Measurements from ENCODE around the gene PARP9. TPM values are rescaled to one million over a fixed set of nuclear protein-coding genes. Genes with fewer than 3 reads are reported as not detected.

Gene PARP9
- total and polyA plus RNA-seq, 10 of the 15 experiments (the other 5 are each of a cell fraction or from before 2014, with no cell fraction given), result 34.0 to 122 (median 46.1) TPM

DNA sequence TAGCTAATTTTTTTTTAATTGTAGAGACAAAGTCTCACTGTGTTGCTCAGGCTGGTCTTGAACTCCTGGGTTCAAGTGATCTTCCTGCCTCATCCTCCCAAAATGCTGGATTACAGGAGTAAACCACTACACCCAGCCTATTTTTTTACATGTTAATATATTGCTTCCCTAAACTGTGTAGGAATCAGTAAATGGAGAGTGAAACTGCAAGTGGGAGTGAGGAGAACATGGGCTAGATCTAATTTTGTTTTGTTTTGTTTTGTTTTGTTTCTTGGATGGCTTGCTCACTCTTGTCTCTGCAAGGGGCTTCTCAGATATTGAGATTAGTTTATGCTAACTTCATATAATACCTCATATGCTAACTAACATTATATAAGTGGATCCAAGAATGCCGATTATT, 44.8 kb upstream of the PARP9 start:
- no peak overlapping the region for H3K27ac ChIP-seq (ENCODE audit: control insufficient read depth, insufficient read depth)
- FAIRE-seq (no peak), DNase-seq (ENCODE audit: low read depth, low spot score) (no peak), ATAC-seq (no peak)
- H4K20me1 ChIP-seq (ENCODE audit: control insufficient read depth, insufficient read depth), result no peaks in the 10 kb centered on the region
- 95% methylated on average over 1 of the region's 1 CpG for WGBS (ENCODE audit: insufficient coverage, insufficient replicate concordance, low lambda C conversion rate, missing lambda C conversion rate)
- in situ Hi-C loops (cut with MboI), result no loop called here
- 0 out of 2 replicates have a peak overlapping the region, but pooled peaks have one; percentile 9 for H3K4me2 ChIP-seq (ENCODE audit: control insufficient read depth, insufficient read depth)
- peaks cover 10% of the 10 kb centered on the region for H3K9me3 ChIP-seq (replicated peaks; ENCODE audit: control insufficient read depth, insufficient read depth, low read length)
- no peaks in the 10 kb centered on the region for H3K27me3 ChIP-seq (replicated peaks in 1 of 2; ENCODE audit: control insufficient read depth in 2 of 2, insufficient read depth in 2 of 2, low read length in 1 of 2)
- no peak overlapping the region for H2AFZ ChIP-seq (ENCODE audit: control insufficient read depth, low read depth, low read length)
- peaks cover 7 to 8% of the 10 kb centered on the region in 2 experiments for H3K36me3 ChIP-seq (ENCODE audit: control insufficient read depth in 2 of 2, insufficient read depth in 2 of 2, low read length in 1 of 2)
- POLR2A ChIA-PET, result interaction anchor here (0.7 kb wide), 1 partner anchor 45 kb away, joined by 5 read pairs; the partner anchor contains the start of genes DTX3L and PARP9
- H3K79me2 ChIP-seq (ENCODE audit: control insufficient read depth, insufficient read depth, low read length), result no peaks in the 10 kb centered on the region
- CTCF ChIA-PET, result interaction anchor here (0.9 kb wide), 1 partner anchor 70 kb away, joined by 8 read pairs; no protein-coding TSS in a partner anchor
- RAD21 ChIA-PET (ENCODE audit: unreplicated experiment), result interaction anchor here (1.6 kb wide), 1 partner anchor 70 kb away, joined by 9 read pairs; no protein-coding TSS in a partner anchor
- no peak overlapping the region for H3K9ac ChIP-seq (ENCODE audit: control insufficient read depth, insufficient read depth, low read length)
- intact Hi-C loops (cut with micrococcal nuclease; ENCODE audit: unreplicated experiment), result no loop called here
- no TSS peak for BruUV-seq (replicated peaks)
- no peak overlapping the region for H3K4me3 ChIP-seq
- peaks cover 22% of the 10 kb centered on the region for H3K4me1 ChIP-seq (ENCODE audit: control insufficient read depth, insufficient read depth, low read length)
- TF ChIP-seq IKZF2 (IDR thresholded peaks at IDR 0.05), result peak in 1 of 2 experiments; percentile 25; a peak in 1 of 4 replicates
- no peak for TF ChIP-seq ZNF384 (IDR thresholded peaks at IDR 0.05; ENCODE audit: borderline replicate concordance, low read depth, low read length)
- SMC1A ChIA-PET (ENCODE audit: uncharacterized antibody, unreplicated experiment), result interaction anchor here (0.6 to 1.2 kb wide), 3 partner anchors 16 to 69 kb away, joined by 3 to 5 read pairs (median 4); no protein-coding TSS in a partner anchor

DNA sequence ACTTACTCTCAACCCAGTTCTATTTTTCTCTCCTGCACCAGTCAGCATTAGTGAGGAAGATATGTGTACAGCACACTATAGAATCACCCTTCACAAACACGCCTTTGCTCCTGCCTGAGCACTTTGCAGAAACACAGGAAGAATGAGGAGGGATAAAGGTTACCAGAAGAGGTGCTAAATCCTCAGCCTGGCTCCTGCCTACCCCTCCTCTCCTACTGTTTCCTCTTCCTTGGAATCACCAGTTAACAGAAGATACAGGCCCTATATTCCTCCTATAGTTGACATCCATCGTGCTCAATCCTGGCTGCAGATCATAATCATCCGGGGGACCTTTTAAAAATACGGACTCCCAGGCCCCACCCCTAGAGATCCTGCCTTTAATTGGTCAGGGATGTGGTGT, 42.2 kb upstream of the PARP9 start:
- H4K20me1 ChIP-seq (ENCODE audit: control insufficient read depth, insufficient read depth), result no peaks in the 10 kb centered on the region
- POLR2A ChIA-PET, result interaction anchor here (1.1 kb wide), 1 partner anchor 40 kb away, joined by 3 read pairs; no protein-coding TSS in a partner anchor
- intact Hi-C loops (cut with micrococcal nuclease; ENCODE audit: unreplicated experiment) (no loop called here), in situ Hi-C loops (cut with MboI) (no loop called here)
- CTCF ChIA-PET, result interaction anchor here (0.8 to 1.4 kb wide), 4 partner anchors 11 to 40 kb away, joined by 3 to 6 read pairs (median 3); no protein-coding TSS in a partner anchor
- no peaks in the 10 kb centered on the region for H3K27me3 ChIP-seq (replicated peaks in 1 of 2; ENCODE audit: control insufficient read depth in 2 of 2, insufficient read depth in 2 of 2, low read length in 1 of 2)
- peaks cover 7 to 8% of the 10 kb centered on the region in 2 experiments for H3K36me3 ChIP-seq (ENCODE audit: control insufficient read depth in 2 of 2, insufficient read depth in 2 of 2, low read length in 1 of 2)
- no peak overlapping the region for H3K27ac ChIP-seq (ENCODE audit: control insufficient read depth, insufficient read depth)
- H2AFZ ChIP-seq (ENCODE audit: control insufficient read depth, low read depth, low read length), result no peak overlapping the region
- FAIRE-seq (no peak), DNase-seq (ENCODE audit: low read depth, low spot score) (no peak), ATAC-seq (no peak)
- no peak overlapping the region for H3K4me2 ChIP-seq (ENCODE audit: control insufficient read depth, insufficient read depth)
- SMC1A ChIA-PET (ENCODE audit: uncharacterized antibody, unreplicated experiment), result interaction anchor here (0.9 to 1.9 kb wide), 3 partner anchors 12 to 84 kb away, joined by 3 to 5 read pairs (median 5); no protein-coding TSS in a partner anchor
- peaks cover 10% of the 10 kb centered on the region for H3K9me3 ChIP-seq (replicated peaks; ENCODE audit: control insufficient read depth, insufficient read depth, low read length)
- no peaks in the 10 kb centered on the region for H3K79me2 ChIP-seq (ENCODE audit: control insufficient read depth, insufficient read depth, low read length)
- WGBS (ENCODE audit: insufficient coverage, insufficient replicate concordance, low lambda C conversion rate, missing lambda C conversion rate), result 72% methylated on average over 4 of the region's 4 CpGs
- BruUV-seq (replicated peaks), result no TSS peak
- peaks cover 18% of the 10 kb centered on the region for H3K4me1 ChIP-seq (ENCODE audit: control insufficient read depth, insufficient read depth, low read length)
- RAD21 ChIA-PET (ENCODE audit: unreplicated experiment), result no interaction called here
- no peak overlapping the region for H3K4me3 ChIP-seq
- no peak overlapping the region for H3K9ac ChIP-seq (ENCODE audit: control insufficient read depth, insufficient read depth, low read length)
- TF ChIP-seq NBN (IDR thresholded peaks at IDR 0.05) (no peak), POU2F2 (IDR thresholded peaks at IDR 0.05; ENCODE audit: borderline replicate concordance, low read depth, low read length) (no peak), PAX5 (IDR thresholded peaks at IDR 0.05; ENCODE audit: borderline replicate concordance, low read depth, low read length) (no peak), ZSCAN29 (IDR thresholded peaks at IDR 0.05) (no peak), YY1 (IDR thresholded peaks at IDR 0.05; ENCODE audit: low read depth, low read length) (no peak), ZZZ3 (IDR thresholded peaks at IDR 0.05; ENCODE audit: control insufficient read depth, insufficient read length, low read depth) (no peak), BHLHE40 (IDR thresholded peaks at IDR 0.05; ENCODE audit: borderline replicate concordance in 1 of 2, low read depth in 2 of 2, low read length in 1 of 2) (no peak), EED (IDR thresholded peaks at IDR 0.05; ENCODE audit: low read depth) (no peak)
- TF ChIP-seq, protein P1, sequence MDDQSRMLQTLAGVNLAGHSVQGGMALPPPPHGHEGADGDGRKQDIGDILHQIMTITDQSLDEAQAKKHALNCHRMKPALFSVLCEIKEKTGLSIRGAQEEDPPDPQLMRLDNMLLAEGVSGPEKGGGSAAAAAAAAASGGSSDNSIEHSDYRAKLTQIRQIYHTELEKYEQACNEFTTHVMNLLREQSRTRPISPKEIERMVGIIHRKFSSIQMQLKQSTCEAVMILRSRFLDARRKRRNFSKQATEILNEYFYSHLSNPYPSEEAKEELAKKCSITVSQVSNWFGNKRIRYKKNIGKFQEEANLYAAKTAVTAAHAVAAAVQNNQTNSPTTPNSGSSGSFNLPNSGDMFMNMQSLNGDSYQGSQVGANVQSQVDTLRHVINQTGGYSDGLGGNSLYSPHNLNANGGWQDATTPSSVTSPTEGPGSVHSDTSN (IDR thresholded peaks at IDR 0.05; ENCODE audit: insufficient replicate concordance, low read depth, low read length), result no peak
- TF ChIP-seq, protein P2, sequence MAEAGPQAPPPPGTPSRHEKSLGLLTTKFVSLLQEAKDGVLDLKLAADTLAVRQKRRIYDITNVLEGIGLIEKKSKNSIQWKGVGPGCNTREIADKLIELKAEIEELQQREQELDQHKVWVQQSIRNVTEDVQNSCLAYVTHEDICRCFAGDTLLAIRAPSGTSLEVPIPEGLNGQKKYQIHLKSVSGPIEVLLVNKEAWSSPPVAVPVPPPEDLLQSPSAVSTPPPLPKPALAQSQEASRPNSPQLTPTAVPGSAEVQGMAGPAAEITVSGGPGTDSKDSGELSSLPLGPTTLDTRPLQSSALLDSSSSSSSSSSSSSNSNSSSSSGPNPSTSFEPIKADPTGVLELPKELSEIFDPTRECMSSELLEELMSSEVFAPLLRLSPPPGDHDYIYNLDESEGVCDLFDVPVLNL (IDR thresholded peaks at IDR 0.05; ENCODE audit: low read depth, low read length), result no peak
- TF ChIP-seq, protein P3, sequence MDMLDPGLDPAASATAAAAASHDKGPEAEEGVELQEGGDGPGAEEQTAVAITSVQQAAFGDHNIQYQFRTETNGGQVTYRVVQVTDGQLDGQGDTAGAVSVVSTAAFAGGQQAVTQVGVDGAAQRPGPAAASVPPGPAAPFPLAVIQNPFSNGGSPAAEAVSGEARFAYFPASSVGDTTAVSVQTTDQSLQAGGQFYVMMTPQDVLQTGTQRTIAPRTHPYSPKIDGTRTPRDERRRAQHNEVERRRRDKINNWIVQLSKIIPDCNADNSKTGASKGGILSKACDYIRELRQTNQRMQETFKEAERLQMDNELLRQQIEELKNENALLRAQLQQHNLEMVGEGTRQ (IDR thresholded peaks at IDR 0.05; ENCODE audit: borderline replicate concordance, low read depth, low read length), result no peak

All from GM12878 (cell line).